ENCODE measurements around the gene SPIN4. TPM values are rescaled to one million over a fixed set of nuclear protein-coding genes. Genes with fewer than 3 reads are reported as not detected.

SPIN4 gene
- total and polyA plus RNA-seq, 10 of the 15 experiments (the other 5 are each of a cell fraction or from before 2014, with no cell fraction given): 3.3 to 17.0 (median 7.7) TPM

DNA sequence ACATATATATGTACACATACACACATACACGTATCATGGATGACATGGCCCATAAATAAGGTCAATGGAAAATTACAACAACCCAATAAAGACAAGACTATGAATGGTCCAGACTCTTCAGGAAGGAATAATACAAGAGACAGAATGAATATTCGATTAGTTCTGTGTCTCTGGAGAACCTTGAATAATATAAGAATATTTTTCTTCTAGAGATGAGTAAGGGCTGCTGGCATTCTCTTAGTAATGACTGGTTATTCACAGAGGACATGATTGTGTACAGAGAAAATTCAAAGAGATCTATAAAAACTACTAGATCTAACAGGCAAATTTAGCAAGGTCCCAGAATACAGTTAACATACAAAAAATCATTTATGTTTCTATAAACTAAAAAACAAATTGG, 23.3 kb downstream of the SPIN4 start:
- Histone ChIP-seq H3K4me3 (no peak overlapping the region), H3K27ac (ENCODE audit: control insufficient read depth, insufficient read depth) (no peak overlapping the region), H3K4me1 (ENCODE audit: control insufficient read depth, insufficient read depth, low read length) (no peaks in the 10 kb centered on the region), H3K4me2 (ENCODE audit: control insufficient read depth, insufficient read depth) (no peak overlapping the region), H2AFZ (ENCODE audit: control insufficient read depth, low read depth, low read length) (no peak overlapping the region), H3K27me3 (replicated peaks in 1 of 2; ENCODE audit: control insufficient read depth in 2 of 2, insufficient read depth in 2 of 2, low read length in 1 of 2) (no peaks in the 10 kb centered on the region), H3K36me3 (ENCODE audit: control insufficient read depth in 2 of 2, insufficient read depth in 2 of 2, low read length in 1 of 2) (no peaks in the 10 kb centered on the region; a peak in 1 of 4 replicates), H3K9me3 (replicated peaks; ENCODE audit: control insufficient read depth, insufficient read depth, low read length) (no peaks in the 10 kb centered on the region; the same call in 2 of the 3 replicates), H4K20me1 (ENCODE audit: control insufficient read depth, insufficient read depth) (no peaks in the 10 kb centered on the region), H3K9ac (ENCODE audit: control insufficient read depth, insufficient read depth, low read length) (no peak overlapping the region), H3K79me2 (ENCODE audit: control insufficient read depth, insufficient read depth, low read length) (no peaks in the 10 kb centered on the region)
- BruUV-seq (replicated peaks): no TSS peak
- DNase-seq (ENCODE audit: low read depth, low spot score) (no peak), ATAC-seq (no peak), FAIRE-seq (no peak)
- 17% methylated on average over 2 of the region's 2 CpGs for WGBS (ENCODE audit: insufficient coverage, insufficient replicate concordance, low lambda C conversion rate, missing lambda C conversion rate)
- TF ChIP-seq ESRRA (IDR thresholded peaks at IDR 0.05; ENCODE audit: low read length) (no peak), RAD51 (IDR thresholded peaks at IDR 0.05) (no peak), EP300 (IDR thresholded peaks at IDR 0.05; ENCODE audit: borderline replicate concordance in 1 of 2, control insufficient read depth in 1 of 2, low read depth in 2 of 2, low read length in 2 of 2) (no peak), CBX5 (IDR thresholded peaks at IDR 0.05; ENCODE audit: low read depth) (no peak), SPI1 (IDR thresholded peaks at IDR 0.05; ENCODE audit: borderline replicate concordance, insufficient read depth, low read depth, low read length) (no peak), NFIC (IDR thresholded peaks at IDR 0.05; ENCODE audit: low read depth, low read length) (no peak), HDAC6 (IDR thresholded peaks at IDR 0.05; ENCODE audit: unreplicated experiment) (no peak), NRF1 (conservative IDR thresholded peaks at IDR 0.05; ENCODE audit: low read depth, low read length) (no peak), ZNF217 (IDR thresholded peaks at IDR 0.05) (no peak), SIX5 (IDR thresholded peaks at IDR 0.05; ENCODE audit: low read depth, low read length, severe bottlenecking) (no peak)
- TF ChIP-seq, protein P1, sequence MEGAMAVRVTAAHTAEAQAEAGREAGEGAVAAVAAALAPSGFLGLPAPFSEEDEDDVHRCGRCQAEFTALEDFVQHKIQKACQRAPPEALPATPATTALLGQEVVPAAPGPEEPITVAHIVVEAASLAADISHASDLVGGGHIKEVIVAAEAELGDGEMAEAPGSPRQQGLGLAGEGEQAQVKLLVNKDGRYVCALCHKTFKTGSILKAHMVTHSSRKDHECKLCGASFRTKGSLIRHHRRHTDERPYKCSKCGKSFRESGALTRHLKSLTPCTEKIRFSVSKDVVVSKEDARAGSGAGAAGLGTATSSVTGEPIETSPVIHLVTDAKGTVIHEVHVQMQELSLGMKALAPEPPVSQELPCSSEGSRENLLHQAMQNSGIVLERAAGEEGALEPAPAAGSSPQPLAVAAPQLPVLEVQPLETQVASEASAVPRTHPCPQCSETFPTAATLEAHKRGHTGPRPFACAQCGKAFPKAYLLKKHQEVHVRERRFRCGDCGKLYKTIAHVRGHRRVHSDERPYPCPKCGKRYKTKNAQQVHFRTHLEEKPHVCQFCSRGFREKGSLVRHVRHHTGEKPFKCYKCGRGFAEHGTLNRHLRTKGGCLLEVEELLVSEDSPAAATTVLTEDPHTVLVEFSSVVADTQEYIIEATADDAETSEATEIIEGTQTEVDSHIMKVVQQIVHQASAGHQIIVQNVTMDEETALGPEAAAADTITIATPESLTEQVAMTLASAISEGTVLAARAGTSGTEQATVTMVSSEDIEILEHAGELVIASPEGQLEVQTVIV (IDR thresholded peaks at IDR 0.05; ENCODE audit: borderline replicate concordance, partially characterized antibody): no peak
- TF ChIP-seq, protein P2, sequence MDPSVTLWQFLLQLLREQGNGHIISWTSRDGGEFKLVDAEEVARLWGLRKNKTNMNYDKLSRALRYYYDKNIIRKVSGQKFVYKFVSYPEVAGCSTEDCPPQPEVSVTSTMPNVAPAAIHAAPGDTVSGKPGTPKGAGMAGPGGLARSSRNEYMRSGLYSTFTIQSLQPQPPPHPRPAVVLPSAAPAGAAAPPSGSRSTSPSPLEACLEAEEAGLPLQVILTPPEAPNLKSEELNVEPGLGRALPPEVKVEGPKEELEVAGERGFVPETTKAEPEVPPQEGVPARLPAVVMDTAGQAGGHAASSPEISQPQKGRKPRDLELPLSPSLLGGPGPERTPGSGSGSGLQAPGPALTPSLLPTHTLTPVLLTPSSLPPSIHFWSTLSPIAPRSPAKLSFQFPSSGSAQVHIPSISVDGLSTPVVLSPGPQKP (IDR thresholded peaks at IDR 0.05; ENCODE audit: low read depth, low read length): no peak
- TF ChIP-seq, protein P3, sequence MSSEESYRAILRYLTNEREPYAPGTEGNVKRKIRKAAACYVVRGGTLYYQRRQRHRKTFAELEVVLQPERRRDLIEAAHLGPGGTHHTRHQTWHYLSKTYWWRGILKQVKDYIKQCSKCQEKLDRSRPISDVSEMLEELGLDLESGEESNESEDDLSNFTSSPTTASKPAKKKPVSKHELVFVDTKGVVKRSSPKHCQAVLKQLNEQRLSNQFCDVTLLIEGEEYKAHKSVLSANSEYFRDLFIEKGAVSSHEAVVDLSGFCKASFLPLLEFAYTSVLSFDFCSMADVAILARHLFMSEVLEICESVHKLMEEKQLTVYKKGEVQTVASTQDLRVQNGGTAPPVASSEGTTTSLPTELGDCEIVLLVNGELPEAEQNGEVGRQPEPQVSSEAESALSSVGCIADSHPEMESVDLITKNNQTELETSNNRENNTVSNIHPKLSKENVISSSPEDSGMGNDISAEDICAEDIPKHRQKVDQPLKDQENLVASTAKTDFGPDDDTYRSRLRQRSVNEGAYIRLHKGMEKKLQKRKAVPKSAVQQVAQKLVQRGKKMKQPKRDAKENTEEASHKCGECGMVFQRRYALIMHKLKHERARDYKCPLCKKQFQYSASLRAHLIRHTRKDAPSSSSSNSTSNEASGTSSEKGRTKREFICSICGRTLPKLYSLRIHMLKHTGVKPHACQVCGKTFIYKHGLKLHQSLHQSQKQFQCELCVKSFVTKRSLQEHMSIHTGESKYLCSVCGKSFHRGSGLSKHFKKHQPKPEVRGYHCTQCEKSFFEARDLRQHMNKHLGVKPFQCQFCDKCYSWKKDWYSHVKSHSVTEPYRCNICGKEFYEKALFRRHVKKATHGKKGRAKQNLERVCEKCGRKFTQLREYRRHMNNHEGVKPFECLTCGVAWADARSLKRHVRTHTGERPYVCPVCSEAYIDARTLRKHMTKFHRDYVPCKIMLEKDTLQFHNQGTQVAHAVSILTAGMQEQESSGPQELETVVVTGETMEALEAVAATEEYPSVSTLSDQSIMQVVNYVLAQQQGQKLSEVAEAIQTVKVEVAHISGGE (CRISPR knock-in tag; IDR thresholded peaks at IDR 0.05): no peak
- TF ChIP-seq, protein P4, sequence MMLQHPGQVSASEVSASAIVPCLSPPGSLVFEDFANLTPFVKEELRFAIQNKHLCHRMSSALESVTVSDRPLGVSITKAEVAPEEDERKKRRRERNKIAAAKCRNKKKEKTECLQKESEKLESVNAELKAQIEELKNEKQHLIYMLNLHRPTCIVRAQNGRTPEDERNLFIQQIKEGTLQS (IDR thresholded peaks at IDR 0.05; ENCODE audit: borderline replicate concordance, extremely low read depth, low read depth, low read length): no peak
- intact Hi-C loops (cut with micrococcal nuclease; ENCODE audit: unreplicated experiment): no loop called here
- CTCF ChIA-PET: no interaction called here
- RAD21 ChIA-PET (ENCODE audit: unreplicated experiment): no interaction called here
- POLR2A ChIA-PET: no interaction called here
- in situ Hi-C loops (cut with MboI): no loop called here
- SMC1A ChIA-PET (ENCODE audit: uncharacterized antibody, unreplicated experiment): no interaction called here

Data from GM12878 (cell line).